ENCODE measurements around the gene SH2D3A.
"Not testable (repeated sequence)": the region's sequence is repeated elsewhere in the genome, so short reads cannot be mapped to it uniquely, and the experiment has no call there.

Gene SH2D3A

GRCh38 chr19:6765738-6766356, 1.4 kb downstream of the SH2D3A start:
- DNase-seq (ENCODE audit: low read depth), result no peak
- no peak overlapping the region for H3K4me3 ChIP-seq (ENCODE audit: control insufficient read depth, low read depth, low read length)
- peak; percentile 3 for TF ChIP-seq CTCF (IDR thresholded peaks at IDR 0.05; ENCODE audit: control insufficient read depth, insufficient read depth, low read depth, low read length, missing control alignments)

GRCh38 chr19:6762253-6762797, 4.9 kb downstream of the SH2D3A start:
- H3K4me3 ChIP-seq (ENCODE audit: control insufficient read depth, low read depth, low read length); DNase-seq (ENCODE audit: low read depth): not testable (repeated sequence)

GRCh38 chr19:6761053-6761676, 6.1 kb downstream of the SH2D3A start:
- TF ChIP-seq CTCF (IDR thresholded peaks at IDR 0.05; ENCODE audit: control insufficient read depth, insufficient read depth, low read depth, low read length, missing control alignments), result no peak
- no peak overlapping the region for H3K4me3 ChIP-seq (ENCODE audit: control insufficient read depth, low read depth, low read length)
- no peak for DNase-seq (ENCODE audit: low read depth)

GRCh38 chr19:6760606-6761005, 6.6 kb downstream of the SH2D3A start:
- DNase-seq (ENCODE audit: low read depth), result no peak
- no peak overlapping the region for H3K4me3 ChIP-seq (ENCODE audit: control insufficient read depth, low read depth, low read length)
- no peak for TF ChIP-seq CTCF (IDR thresholded peaks at IDR 0.05; ENCODE audit: control insufficient read depth, insufficient read depth, low read depth, low read length, missing control alignments)

- no peak for TF ChIP-seq CTCF (IDR thresholded peaks at IDR 0.05; ENCODE audit: control insufficient read depth, insufficient read depth, low read depth, low read length, missing control alignments)
- DNase-seq (ENCODE audit: low read depth), result no peak
- no peak overlapping the region for H3K4me3 ChIP-seq (ENCODE audit: control insufficient read depth, low read depth, low read length)
Measured at GRCh38 chr19:6754653-6755463, 12.4 kb downstream of the SH2D3A start.

GRCh38 chr19:6754136-6754535, 13.1 kb downstream of the SH2D3A start:
- no peak overlapping the region for H3K4me3 ChIP-seq (ENCODE audit: control insufficient read depth, low read depth, low read length)
- no peak for DNase-seq (ENCODE audit: low read depth)
- TF ChIP-seq CTCF (IDR thresholded peaks at IDR 0.05; ENCODE audit: control insufficient read depth, insufficient read depth, low read depth, low read length, missing control alignments), result no peak
